Common myeloid progenitor, CD34-positive (primary cell): ENCODE data around the gene FTO.

ENCODE experiments used
- CTCF ChIA-PET: fragments of 350-600 bp; sonication (Branson Sonifier 250); formaldehyde crosslinking; loops from one replicate; lab custom pipeline; 2021; ENCODE audit warnings: antibody characterized with exemption; lab: Charles Lee
- POLR2A ChIA-PET: fragments of 350-600 bp; sonication (Branson Sonifier 250); formaldehyde crosslinking; loops from one replicate; lab custom pipeline; 2021; ENCODE audit warnings: antibody characterized with exemption; lab: Charles Lee
- DNase-seq, 3 donors: peaks; one replicate each; pipeline versions ENCODE4 v3.0.0 to v3.0.0-alpha.2; 2013
- H3K27ac ChIP-seq, 2 experiments: 1 replicate in 1 of 2; 2 replicates in 1 of 2; pipeline ENCODE4 v1.7.0; 2013; ENCODE audit warnings: inconsistent platforms in 2 of 2, low read length in 2 of 2, mild to moderate bottlenecking in 2 of 2, low read depth in 1 of 2, moderate library complexity in 1 of 2; ENCODE audit not compliant: severe bottlenecking in 2 of 2, insufficient read depth in 1 of 2, poor library complexity in 1 of 2
- H3K27me3 ChIP-seq, 5 experiments: replicated peaks in 2 of 5; 1 replicate in 3 of 5; 2 replicates in 2 of 5; pipeline versions ENCODE4 v1.6.1 to v1.7.0; 2013; ENCODE audit warnings: low read length in 4 of 5, mild to moderate bottlenecking in 2 of 5, moderate library complexity in 2 of 5, inconsistent platforms in 1 of 5; ENCODE audit not compliant: insufficient read depth in 5 of 5, control insufficient read depth in 4 of 5
- H3K36me3 ChIP-seq, 4 experiments: 1 replicate in 2 of 4; 2 replicates in 2 of 4; pipeline versions ENCODE4 v1.6.1 to v1.7.0; 2013; ENCODE audit warnings: low read length in 3 of 4, control low read depth in 1 of 4, mild to moderate bottlenecking in 1 of 4; ENCODE audit not compliant: control insufficient read depth in 4 of 4, insufficient read depth in 4 of 4
- H3K4me1 ChIP-seq, 4 experiments: 1 replicate in 3 of 4; 2 replicates in 1 of 4; pipeline versions ENCODE4 v1.6.1 to v1.7.1; 2013; ENCODE audit warnings: low read length in 3 of 4, mild to moderate bottlenecking in 3 of 4, control low read depth in 1 of 4, inconsistent platforms in 1 of 4, moderate library complexity in 1 of 4; ENCODE audit not compliant: control insufficient read depth in 4 of 4, insufficient read depth in 4 of 4; ENCODE audit errors: control extremely low read depth in 1 of 4
- H3K4me3 ChIP-seq, 7 experiments: 1 replicate in 4 of 7; 2 replicates in 3 of 7; pipeline versions ENCODE4 v1.5.1 to v1.7.0; 2013; ENCODE audit warnings: mild to moderate bottlenecking in 7 of 7, low read length in 6 of 7, moderate library complexity in 6 of 7, inconsistent platforms in 2 of 7, low read depth in 2 of 7, control low read depth in 1 of 7; ENCODE audit not compliant: insufficient read depth in 4 of 7, control insufficient read depth in 1 of 7; ENCODE audit errors: extremely low read depth in 1 of 7
- H3K9me3 ChIP-seq, 5 experiments: 1 replicate in 4 of 5; 2 replicates in 1 of 5; pipeline versions ENCODE4 v1.6.1 to v1.7.1; 2013; ENCODE audit warnings: low read length in 4 of 5, mild to moderate bottlenecking in 2 of 5, inconsistent platforms in 1 of 5, low read depth in 1 of 5, moderate library complexity in 1 of 5; ENCODE audit not compliant: control insufficient read depth in 4 of 5, insufficient read depth in 2 of 5; ENCODE audit errors: control extremely low read depth in 1 of 5
- WGBS: methylation state at CpG from one replicate; pipeline ENCODE4 v1.1.5; 2013; ENCODE audit not compliant: insufficient coverage; 5-methylcytosine and 5-hydroxymethylcytosine counted together

Gene FTO

DNA sequence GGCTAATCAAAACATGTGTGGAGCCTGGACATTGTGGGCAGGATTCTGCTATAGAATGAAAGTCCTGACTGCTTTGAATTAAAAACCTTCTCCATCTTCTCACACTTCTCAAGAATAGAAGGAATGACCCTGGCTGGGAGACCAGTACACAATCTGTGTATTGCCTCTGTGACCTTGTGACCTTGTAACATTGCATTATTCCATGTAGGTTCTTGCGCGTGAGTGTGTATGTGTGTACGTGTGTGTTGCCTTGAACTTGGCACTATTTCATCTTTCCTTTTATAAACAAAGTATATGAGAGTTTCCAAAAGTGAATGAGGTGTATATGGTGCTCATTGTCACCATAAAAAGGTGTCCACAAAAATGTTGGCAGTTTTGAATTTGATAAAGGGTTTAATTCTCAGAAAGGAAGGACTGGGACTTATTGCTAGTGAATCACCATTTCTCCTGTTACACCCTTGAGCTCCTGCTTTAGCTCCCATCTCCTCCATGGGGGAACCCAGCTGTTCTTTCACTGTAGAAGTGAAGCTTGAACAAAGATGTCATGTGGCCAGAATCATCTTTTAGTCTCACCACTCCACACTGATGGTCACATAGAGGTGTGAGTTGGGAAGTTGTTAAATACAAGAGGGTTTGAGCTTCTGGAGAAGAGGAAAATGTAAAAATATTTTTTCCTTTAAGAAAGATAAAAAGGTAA is 244.9 kb downstream of the FTO start:
- Histone ChIP-seq H3K4me1 (peaks cover 16 to 20% (median 18%) of the 10 kb centered on the region in 4 experiments), H3K27me3 (no peaks in the 10 kb centered on the region), H3K9me3 (no peaks in the 10 kb centered on the region), H3K4me3 (no peak overlapping the region), H3K36me3 (peaks cover 0 to 2% (median 0%) of the 10 kb centered on the region in 4 experiments), H3K27ac (no peak overlapping the region)
- ChIA-PET CTCF (interaction anchor here (0.6 kb wide), 1 partner anchor 57 kb away, joined by 3 read pairs; no protein-coding TSS in a partner anchor), POLR2A (interaction anchor here (0.6 kb wide), 1 partner anchor 87 kb away, joined by 4 read pairs; no protein-coding TSS in a partner anchor)
- no CpG with 5 or more reads among the region's 3 CpGs for WGBS
- DNase-seq: no peak

- WGBS: 92% methylated on average over 2 of the region's 6 CpGs
- no peak overlapping the region for H3K4me3 ChIP-seq
- H3K36me3 ChIP-seq: peaks cover 0 to 2% (median 0%) of the 10 kb centered on the region in 4 experiments
- no peaks in the 10 kb centered on the region for H3K27me3 ChIP-seq
- CTCF ChIA-PET: interaction anchor here (0.6 to 1.6 kb wide), 5 partner anchors 9 to 533 kb away, joined by 3 read pairs; no protein-coding TSS in a partner anchor
- H3K9me3 ChIP-seq: no peaks in the 10 kb centered on the region
- H3K4me1 ChIP-seq: peaks cover 16 to 22% (median 18%) of the 10 kb centered on the region in 4 experiments
- POLR2A ChIA-PET: interaction anchor here (0.6 kb wide), 1 partner anchor 982 kb away, joined by 5 read pairs; no protein-coding TSS in a partner anchor
- H3K27ac ChIP-seq: no peak overlapping the region
- DNase-seq: peak in 1 of 3 donors; percentile 17
Measured at GRCh38 chr16:53949715-53950410, 245.9 kb downstream of the FTO start.

DNA sequence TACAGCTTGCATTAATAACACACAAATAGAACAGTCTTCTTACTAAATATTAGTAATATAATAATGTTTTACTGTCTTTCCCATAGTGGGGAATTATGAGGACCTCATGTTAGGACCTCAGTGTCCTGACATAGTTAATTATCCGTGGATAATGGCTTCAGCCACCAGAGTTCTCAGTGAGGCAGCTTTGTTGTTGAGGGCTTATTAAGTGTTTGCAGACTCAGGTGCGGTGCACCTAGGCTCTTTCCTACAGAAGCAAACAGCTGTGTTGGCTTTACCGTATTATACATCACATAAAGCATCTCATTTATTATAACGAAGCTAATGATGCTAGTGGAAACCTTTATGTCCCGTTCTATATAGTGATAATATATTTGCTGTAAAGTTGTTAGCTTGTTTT is 246.7 kb downstream of the FTO start:
- H3K4me3 ChIP-seq: no peak overlapping the region
- no peaks in the 10 kb centered on the region for H3K27me3 ChIP-seq
- H3K27ac ChIP-seq: no peak overlapping the region
- H3K4me1 ChIP-seq: peaks cover 14 to 25% (median 18%) of the 10 kb centered on the region in 4 experiments
- 100% methylated on average over 1 of the region's 5 CpGs for WGBS
- ChIA-PET CTCF (interaction anchor here (0.6 to 1.6 kb wide), 6 partner anchors 9 to 962 kb away, joined by 3 read pairs; no protein-coding TSS in a partner anchor), POLR2A (interaction anchor here (0.7 kb wide), 1 partner anchor 612 kb away, joined by 3 read pairs; no protein-coding TSS in a partner anchor)
- H3K9me3 ChIP-seq: no peaks in the 10 kb centered on the region
- H3K36me3 ChIP-seq: peaks cover 0 to 2% (median 0%) of the 10 kb centered on the region in 4 experiments
- DNase-seq: no peak

DNA sequence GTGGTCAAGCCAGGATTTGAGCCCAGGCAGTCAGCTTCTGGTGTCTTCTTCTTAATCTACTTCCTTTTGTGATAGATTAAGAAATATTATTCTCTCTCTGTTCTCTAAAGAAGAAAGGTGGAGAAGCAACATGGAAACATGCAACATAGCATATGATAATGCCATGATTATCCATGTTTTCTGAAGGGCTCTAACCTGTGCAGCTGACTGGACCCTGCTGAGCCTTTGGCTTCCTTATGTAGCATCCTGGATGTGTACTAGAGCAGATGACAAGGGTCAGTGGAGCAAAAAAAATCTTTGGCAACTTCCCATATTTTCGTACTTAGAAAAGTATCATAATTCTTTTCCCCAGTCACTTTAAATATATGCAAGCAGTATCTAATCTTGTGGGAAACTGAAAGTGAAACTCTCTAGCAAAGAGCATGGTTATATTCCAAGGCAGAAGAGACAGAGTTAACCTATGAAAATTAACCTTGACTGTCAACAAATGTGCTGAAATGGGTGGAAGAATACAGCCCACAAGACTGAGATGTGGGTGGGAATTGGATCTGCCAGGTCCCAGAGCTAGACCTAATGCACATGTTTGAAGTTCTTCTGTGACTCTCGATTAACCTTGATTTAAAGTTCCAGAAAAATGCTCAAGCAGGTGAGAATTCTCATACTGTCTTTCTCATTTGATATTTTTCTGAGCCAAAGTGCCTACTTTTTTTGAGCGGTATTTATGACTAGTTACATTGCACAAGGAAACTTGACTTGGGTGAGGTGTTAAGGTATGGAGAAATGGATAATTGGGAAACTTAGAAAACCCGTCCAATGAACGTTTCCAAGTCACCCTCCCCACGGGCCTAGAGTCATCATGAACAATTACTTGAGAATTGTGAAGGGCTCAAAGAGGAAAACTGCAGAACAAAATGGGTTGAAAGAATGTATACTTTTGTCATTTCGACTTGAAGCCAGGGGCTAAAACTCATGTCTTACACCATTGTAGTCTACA is 248.6 kb downstream of the FTO start:
- no peaks in the 10 kb centered on the region for H3K27me3 ChIP-seq
- no peaks in the 10 kb centered on the region for H3K36me3 ChIP-seq
- peak; percentile 36 to 76 (median 70) for DNase-seq
- H3K4me1 ChIP-seq: peaks cover 7 to 16% (median 11%) of the 10 kb centered on the region in 4 experiments
- H3K27ac ChIP-seq: peak overlapping the region; percentile 0 to 30
- no peaks in the 10 kb centered on the region for H3K9me3 ChIP-seq
- POLR2A ChIA-PET: no interaction called here
- WGBS: 96% methylated on average over 4 of the region's 7 CpGs
- CTCF ChIA-PET: no interaction called here
- H3K4me3 ChIP-seq: peak overlapping the region in 5 of 7 experiments; percentile 32 to 59 (median 55)

DNA sequence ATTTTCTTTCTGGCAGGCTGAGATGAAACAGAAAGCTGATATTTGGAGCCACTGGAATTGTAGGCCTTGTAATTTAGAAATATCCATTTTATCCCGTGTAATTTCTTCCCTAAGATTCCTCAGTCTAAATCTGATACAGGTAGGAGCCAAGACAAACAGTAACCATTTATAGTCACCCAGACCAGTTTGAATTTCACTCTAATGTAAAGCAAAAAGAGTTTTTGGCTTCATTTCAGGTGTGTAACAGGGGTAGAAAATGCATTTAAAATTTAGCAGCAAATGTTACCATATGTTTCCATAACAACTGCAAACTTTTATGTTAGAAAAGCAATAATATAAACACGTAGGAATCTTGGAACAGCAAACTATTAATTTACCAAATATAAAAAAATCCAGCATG is 249.4 kb downstream of the FTO start:
- no CpG with 5 or more reads among the region's 2 CpGs for WGBS

DNA sequence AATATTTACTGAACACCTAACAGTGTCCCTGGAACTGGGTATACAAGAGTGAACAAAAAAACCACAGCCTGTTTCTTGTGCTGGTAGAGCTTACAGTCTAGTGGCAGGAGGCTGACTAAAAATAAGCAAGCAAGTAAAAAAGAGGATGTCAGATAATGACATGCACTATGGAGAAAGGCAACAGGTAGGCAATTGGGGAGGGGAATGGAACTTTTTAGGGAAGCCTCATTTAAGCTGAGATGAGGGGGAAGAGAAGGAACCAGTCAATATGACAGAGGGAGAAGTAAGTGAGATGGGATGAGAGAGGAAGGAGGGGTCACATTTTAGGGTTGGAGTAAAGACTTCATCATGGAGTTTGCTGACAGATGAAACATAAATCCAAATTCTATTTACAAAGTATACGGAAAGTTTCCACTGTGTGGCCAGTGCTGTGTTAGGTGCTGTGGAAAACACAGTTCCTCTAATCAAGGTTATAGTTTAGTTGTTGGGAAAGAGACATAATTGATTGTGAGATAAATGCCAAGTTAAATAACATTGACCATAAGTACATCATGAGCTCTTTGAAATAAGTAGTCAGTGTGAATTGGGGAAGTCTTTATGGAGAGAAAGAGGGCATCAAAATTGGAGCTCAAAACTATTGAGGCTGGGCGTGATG is 251.4 kb downstream of the FTO start:
- Histone ChIP-seq H3K36me3 (no peaks in the 10 kb centered on the region), H3K9me3 (no peaks in the 10 kb centered on the region), H3K27me3 (no peaks in the 10 kb centered on the region), H3K4me3 (no peak overlapping the region), H3K27ac (no peak overlapping the region), H3K4me1 (peaks cover 7 to 16% (median 11%) of the 10 kb centered on the region in 4 experiments)
- peak in 1 of 3 donors; percentile 19 for DNase-seq
- POLR2A ChIA-PET: no interaction called here
- CTCF ChIA-PET: no interaction called here
- no CpG with 5 or more reads among the region's 2 CpGs for WGBS

More for the DNA sequence above, 249.4 kb downstream of the FTO start:
- H3K27ac ChIP-seq: no peak overlapping the region
- CTCF ChIA-PET: no interaction called here
- H3K4me1 ChIP-seq: peaks cover 7 to 16% (median 11%) of the 10 kb centered on the region in 4 experiments
- H3K4me3 ChIP-seq: no peak overlapping the region
- no peak for DNase-seq
- no peaks in the 10 kb centered on the region for H3K27me3 ChIP-seq
- no peaks in the 10 kb centered on the region for H3K36me3 ChIP-seq
- POLR2A ChIA-PET: no interaction called here
- no peaks in the 10 kb centered on the region for H3K9me3 ChIP-seq
